Immature natural killer cell (primary cell): Measurements from ENCODE around the gene INTS11. TPM values are rescaled to one million over a fixed set of nuclear protein-coding genes. Genes with fewer than 3 reads are reported as not detected.
"Not testable (repeated sequence)": the region's sequence is repeated elsewhere in the genome, so short reads cannot be mapped to it uniquely, and the experiment has no call there.

Experiments
- DNase-seq, 3 donors: peaks; one replicate each; pipeline ENCODE4 v3.0.0; 2022; ENCODE audit warnings: mixed read lengths in 1 of 3
- H3K27ac Mint-ChIP-seq, 6 donors: one replicate each; pipeline ENCODE4 v1.8.0; 2020; ENCODE audit warnings: mixed read lengths in 6 of 6, mild to moderate bottlenecking in 5 of 6, inconsistent platforms in 4 of 6, moderate library complexity in 3 of 6
- H3K27me3 Mint-ChIP-seq, 3 donors: one replicate each; pipeline ENCODE4 v1.8.0; 2020 to 2021; ENCODE audit warnings: low read depth in 3 of 3, mild to moderate bottlenecking in 3 of 3, mixed read lengths in 3 of 3, moderate library complexity in 3 of 3, inconsistent platforms in 1 of 3
- H3K36me3 Mint-ChIP-seq, 3 donors: one replicate each; pipeline ENCODE4 v1.8.0; 2020; ENCODE audit warnings: mixed read lengths in 3 of 3, inconsistent platforms in 2 of 3, mild to moderate bottlenecking in 2 of 3
- H3K4me1 Mint-ChIP-seq, 2 donors: one replicate each; pipeline ENCODE4 v1.8.0; 2020; ENCODE audit warnings: inconsistent platforms in 2 of 2, mild to moderate bottlenecking in 2 of 2, mixed read lengths in 2 of 2, moderate library complexity in 1 of 2
- H3K4me3 Mint-ChIP-seq, 5 donors: one replicate each; pipeline ENCODE4 v1.8.0; 2020; ENCODE audit warnings: mild to moderate bottlenecking in 5 of 5, mixed read lengths in 5 of 5, inconsistent platforms in 3 of 5, moderate library complexity in 3 of 5
- H3K9me3 Mint-ChIP-seq, 6 donors: one replicate each; pipeline ENCODE4 v1.8.0; 2020; ENCODE audit warnings: mild to moderate bottlenecking in 6 of 6, mixed read lengths in 6 of 6, inconsistent platforms in 4 of 6, moderate library complexity in 3 of 6
- polyA plus RNA-seq, 3 donors: library from polyadenylated mRNA; unstranded; fragments of 300-500 nt; fragmentation: Illumina TruSeq; gene quantifications; one replicate each; pipeline ENCODE4 v1.2.3, GENCODE V29; 2021

INTS11 gene
- 10 to 100 TPM; 62.1 to 68.8 (median 67.5) TPM for polyA plus RNA-seq

- Mint-ChIP-seq H3K9me3 (no peaks in the 10 kb centered on the region), H3K4me1 (peaks cover 22 to 29% of the 10 kb centered on the region in 2 donors), H3K27ac (peak within 1 kb of the TSS; percentile 76 to 94 (median 88)), H3K36me3 (no peaks in the 10 kb centered on the region), H3K4me3 (peak within 1 kb of the TSS; percentile 85 to 97 (median 92)), H3K27me3 (peaks cover 1 to 4% (median 3%) of the 10 kb centered on the region in 3 donors)
- DNase-seq = peak; percentile 95 to 96 (median 96)
Observed at GRCh38 chr1:1324524-1325287, at the start of gene INTS11, which contains the start of gene CPTP. Gene INTS11 (minus strand): TSS chr1:1324660. CDS start chr1:1324608, 52 bp downstream. Gene CPTP (plus strand): TSS chr1:1324802. CDS start chr1:1326911, 2,109 bp downstream.

GRCh38 chr1:1373815-1374588 is 49.5 kb upstream of the INTS11 start:
- DNase-seq = no peak
- H3K4me3 Mint-ChIP-seq = peak overlapping the region; percentile 61 to 93 (median 91)
- H3K27ac Mint-ChIP-seq = peak overlapping the region in 5 of 6 donors; percentile 39 to 92 (median 62)
- H3K4me1 Mint-ChIP-seq = peaks cover 12 to 32% of the 10 kb centered on the region in 2 donors
- peaks cover 4 to 11% (median 6%) of the 10 kb centered on the region in 3 donors for H3K27me3 Mint-ChIP-seq
- H3K36me3 Mint-ChIP-seq = no peaks in the 10 kb centered on the region
- H3K9me3 Mint-ChIP-seq = no peaks in the 10 kb centered on the region

DNA sequence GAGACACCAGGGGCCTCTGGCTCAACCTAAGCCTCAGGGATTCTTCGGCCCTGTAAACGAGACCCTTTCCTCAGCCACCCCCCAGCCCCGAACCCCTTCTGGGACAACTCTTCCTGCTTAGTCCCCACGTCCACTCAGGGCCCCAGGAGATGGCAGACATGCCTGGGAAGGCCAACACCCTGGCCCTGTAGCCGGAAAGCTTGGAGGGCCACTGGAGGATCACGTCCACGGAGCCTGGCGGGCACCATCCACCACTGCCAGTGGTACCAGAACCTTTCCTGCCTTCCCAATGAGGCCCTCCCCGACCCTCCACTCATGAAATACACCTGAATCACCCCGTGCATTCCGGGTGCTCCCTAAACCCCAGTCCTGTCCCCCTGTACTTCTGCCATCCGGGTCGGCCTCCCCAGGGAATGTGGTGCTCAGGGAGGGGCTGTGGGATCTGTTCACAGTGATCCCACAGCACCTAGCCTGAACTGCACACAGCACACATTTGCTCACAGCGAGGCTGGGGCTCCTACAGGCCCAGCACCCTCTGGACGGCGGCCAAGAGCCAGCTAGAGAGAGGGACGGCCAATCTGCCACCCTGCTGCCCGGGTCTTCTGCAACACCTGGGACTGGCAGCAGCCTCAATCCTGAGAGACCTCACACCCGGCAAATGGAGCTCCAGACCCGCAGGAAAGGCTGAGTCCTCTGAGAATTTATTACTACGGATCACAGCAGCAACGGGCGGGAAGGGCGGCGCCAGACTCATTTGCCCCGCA is 48.8 kb upstream of the INTS11 start:
- Mint-ChIP-seq H3K9me3 (no peaks in the 10 kb centered on the region), H3K27ac (peak overlapping the region in 5 of 6 donors; percentile 23 to 79 (median 64)), H3K36me3 (no peaks in the 10 kb centered on the region), H3K27me3 (peaks cover 4 to 11% (median 6%) of the 10 kb centered on the region in 3 donors), H3K4me1 (peaks cover 12 to 32% of the 10 kb centered on the region in 2 donors), H3K4me3 (peak overlapping the region in 4 of 5 donors; percentile 50 to 74 (median 64))
- no peak for DNase-seq

DNA sequence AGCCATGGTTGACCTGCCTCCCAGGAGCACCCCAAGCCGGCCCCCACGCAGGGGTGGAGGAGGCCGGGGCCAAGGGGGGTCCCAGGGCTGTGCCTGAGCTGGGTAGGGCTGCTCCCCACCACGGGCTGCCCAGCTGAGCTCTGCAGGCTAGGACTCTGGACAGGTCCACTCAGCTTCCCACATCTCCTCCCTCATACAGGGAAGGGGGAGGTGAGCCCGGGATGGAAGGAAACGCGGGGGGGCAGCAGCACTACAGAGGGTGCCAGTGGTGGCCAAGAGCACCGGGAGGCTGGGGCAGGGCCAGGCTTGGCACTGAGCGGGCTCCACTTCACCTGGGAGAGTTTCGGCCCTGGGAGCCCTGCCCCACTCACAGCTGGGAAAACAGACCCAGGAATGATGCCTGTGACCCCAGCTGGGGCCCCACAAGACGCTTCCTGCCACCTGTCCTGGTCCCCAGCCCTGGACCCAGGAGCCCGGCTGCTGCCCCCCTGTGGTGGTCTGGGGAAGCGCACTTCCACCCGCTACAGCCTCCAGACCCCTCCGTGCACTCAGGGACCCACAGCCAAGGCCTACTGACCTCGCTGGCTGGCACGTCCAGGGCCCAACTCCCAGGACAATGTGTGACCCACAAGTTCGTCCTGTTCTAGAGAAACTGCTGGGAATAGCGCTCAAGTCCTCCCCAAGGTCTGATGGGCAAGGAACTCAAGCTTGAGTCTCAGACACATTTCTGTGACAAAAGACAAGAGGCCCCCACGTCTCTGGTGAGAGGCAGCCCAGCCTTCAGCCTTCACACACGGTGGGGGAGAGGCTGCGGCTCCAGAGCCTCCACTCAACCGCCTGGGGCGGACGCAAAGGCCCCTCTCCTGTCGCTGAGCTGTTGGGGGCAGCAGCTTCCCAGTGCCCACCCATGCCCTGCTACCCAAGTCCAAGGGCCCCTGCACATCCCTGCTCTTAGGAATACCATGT is 47.6 kb upstream of the INTS11 start:
- Mint-ChIP-seq H3K4me1 (peaks cover 12 to 32% of the 10 kb centered on the region in 2 donors), H3K27ac (peak overlapping the region in 5 of 6 donors; percentile 45 to 72 (median 69)), H3K4me3 (peak overlapping the region; percentile 21 to 58 (median 52)), H3K36me3 (no peaks in the 10 kb centered on the region), H3K27me3 (peaks cover 4 to 11% (median 6%) of the 10 kb centered on the region in 3 donors), H3K9me3 (no peaks in the 10 kb centered on the region)
- DNase-seq = peak; percentile 75 to 77 (median 76)

DNA sequence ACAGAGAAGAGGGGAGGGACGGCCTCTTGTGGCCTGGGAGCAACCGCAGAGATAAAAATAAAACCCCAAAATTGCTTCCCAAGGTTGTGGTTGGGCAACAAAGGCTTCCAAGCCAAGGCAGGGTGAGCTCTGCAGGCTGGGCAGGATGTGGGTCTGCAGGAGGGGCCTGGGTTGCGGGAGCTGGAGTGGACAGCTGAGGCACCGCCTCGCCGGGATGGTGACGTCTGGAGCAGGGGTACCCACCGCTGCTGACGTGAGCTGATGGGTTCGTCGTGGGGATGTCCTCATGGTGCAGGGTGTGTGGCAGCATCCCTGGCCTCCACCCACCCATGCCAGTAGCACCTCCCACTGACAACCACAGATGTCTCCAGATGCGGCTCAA is 46.9 kb upstream of the INTS11 start:
- H3K27me3 Mint-ChIP-seq = peaks cover 4 to 11% (median 6%) of the 10 kb centered on the region in 3 donors
- no peaks in the 10 kb centered on the region for H3K9me3 Mint-ChIP-seq
- H3K36me3 Mint-ChIP-seq = no peaks in the 10 kb centered on the region
- DNase-seq = peak; percentile 83
- peak overlapping the region; percentile 14 to 52 (median 21) for H3K4me3 Mint-ChIP-seq
- H3K4me1 Mint-ChIP-seq = peaks cover 12 to 32% of the 10 kb centered on the region in 2 donors
- peak overlapping the region in 5 of 6 donors; percentile 45 to 71 (median 62) for H3K27ac Mint-ChIP-seq

DNA sequence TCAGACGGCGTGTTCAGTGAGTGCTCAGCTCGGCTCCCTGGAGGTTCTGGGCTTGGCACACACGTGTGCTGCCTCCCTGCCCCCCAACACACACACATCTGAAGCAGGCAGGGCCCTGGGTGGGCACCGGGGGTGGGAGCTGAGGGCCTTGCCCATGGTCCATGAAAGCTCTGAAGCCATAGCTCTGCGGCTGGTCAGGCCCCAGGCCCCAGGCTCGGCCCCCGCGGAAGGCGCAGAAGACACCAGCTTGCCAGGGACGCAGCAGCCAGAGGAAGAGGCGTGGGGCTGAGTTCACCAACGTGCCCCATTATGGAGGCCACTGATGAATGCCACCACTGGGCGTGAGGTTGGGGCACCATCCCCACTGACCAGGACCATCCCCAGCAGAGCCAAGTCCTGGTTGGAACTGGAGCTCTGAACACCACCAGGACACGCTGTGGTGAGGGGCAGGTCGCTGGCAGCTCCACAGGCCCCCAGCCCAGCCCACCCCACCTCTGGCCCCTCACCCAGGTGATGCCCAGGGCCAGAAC is 46.4 kb upstream of the INTS11 start:
- Mint-ChIP-seq H3K27ac (peak overlapping the region in 2 of 6 donors; percentile 61 to 62), H3K36me3 (no peaks in the 10 kb centered on the region), H3K9me3 (no peaks in the 10 kb centered on the region), H3K27me3 (peaks cover 4 to 11% (median 6%) of the 10 kb centered on the region in 3 donors), H3K4me3 (no peak overlapping the region), H3K4me1 (peaks cover 12 to 32% of the 10 kb centered on the region in 2 donors)
- DNase-seq = no peak

GRCh38 chr1:1370094-1370493 is 45.6 kb upstream of the INTS11 start:
- not testable (repeated sequence) for H3K36me3 Mint-ChIP-seq, H3K9me3 Mint-ChIP-seq, DNase-seq, H3K27me3 Mint-ChIP-seq
- Mint-ChIP-seq H3K4me3 (peak overlapping the region in 1 of 5 donors; percentile 30), H3K4me1 (peaks cover 6 to 26% of the 10 kb centered on the region in 2 donors), H3K27ac (peak overlapping the region in 1 of 6 donors; percentile 61)

- DNase-seq = no peak
- Mint-ChIP-seq H3K4me3 (no peak overlapping the region), H3K4me1 (peaks cover 0 to 12% of the 10 kb centered on the region in 2 donors), H3K9me3 (no peaks in the 10 kb centered on the region), H3K27ac (no peak overlapping the region), H3K27me3 (peaks cover 3 to 5% (median 4%) of the 10 kb centered on the region in 3 donors), H3K36me3 (no peaks in the 10 kb centered on the region)
Observed at GRCh38 chr1:1367315-1367714, 42.9 kb upstream of the INTS11 start.

DNA sequence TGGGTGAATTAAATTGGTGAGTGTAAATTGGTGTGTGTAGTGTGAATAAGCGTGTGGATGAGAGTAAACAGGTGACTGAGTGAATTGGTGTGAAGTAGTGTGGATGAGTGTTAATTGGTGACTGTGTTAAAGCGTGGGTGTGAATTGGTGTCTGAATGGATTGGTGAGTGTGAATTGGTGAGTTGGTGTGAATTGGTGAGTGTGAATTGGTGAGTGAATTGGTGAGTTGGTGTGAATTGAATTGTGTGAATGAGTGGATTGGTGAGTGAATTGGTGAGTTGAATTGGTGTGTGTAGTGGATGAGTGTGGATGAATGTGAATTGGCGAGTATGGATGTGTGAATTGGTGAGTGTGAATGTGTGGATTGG is 42.2 kb upstream of the INTS11 start:
- Mint-ChIP-seq H3K27me3 (peaks cover 3 to 5% (median 4%) of the 10 kb centered on the region in 3 donors), H3K36me3 (no peaks in the 10 kb centered on the region), H3K4me3 (no peak overlapping the region), H3K27ac (no peak overlapping the region), H3K9me3 (no peaks in the 10 kb centered on the region), H3K4me1 (peaks cover 0 to 7% of the 10 kb centered on the region in 2 donors)
- DNase-seq = no peak

DNA sequence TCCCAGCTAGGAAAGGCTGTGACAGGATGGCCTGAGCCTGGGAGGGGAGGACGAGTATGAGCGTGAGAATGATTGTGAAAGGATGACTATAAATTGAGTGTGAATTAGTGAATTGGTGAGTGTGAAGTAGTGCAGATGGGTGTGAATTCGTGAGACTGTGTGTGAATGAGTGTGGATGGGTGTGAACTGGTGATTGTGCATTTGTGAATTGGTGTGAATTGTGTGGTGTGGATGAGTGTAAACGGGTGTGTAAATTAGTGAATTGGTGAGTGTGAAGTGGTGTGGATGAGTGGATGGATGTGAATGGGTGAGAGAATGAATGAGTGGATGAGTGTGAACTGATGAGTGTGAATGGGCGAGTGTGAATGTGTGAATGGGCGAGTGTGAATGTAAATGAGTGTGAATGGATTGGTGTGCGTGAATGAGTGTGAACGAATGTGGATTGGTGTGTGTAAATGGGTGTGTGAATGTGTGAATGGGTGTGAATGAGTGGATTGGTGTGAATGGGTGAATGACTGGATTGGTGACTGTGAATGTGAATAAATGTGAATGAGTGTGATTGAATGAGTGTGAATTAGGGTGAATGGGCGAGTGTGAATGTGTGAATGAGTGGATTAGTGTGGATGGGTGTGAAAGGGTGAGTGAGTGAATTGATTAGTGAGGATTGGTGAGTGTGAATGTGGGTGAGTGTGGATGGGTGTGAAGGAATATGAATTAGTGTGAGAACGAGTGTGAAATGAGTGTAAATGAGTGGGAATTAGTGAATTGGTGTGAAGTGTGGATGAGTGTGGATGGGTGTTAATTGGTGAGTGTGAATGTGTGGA is 41.6 kb upstream of the INTS11 start:
- no peaks in the 10 kb centered on the region for H3K36me3 Mint-ChIP-seq
- H3K4me3 Mint-ChIP-seq = no peak overlapping the region
- no peaks in the 10 kb centered on the region for H3K9me3 Mint-ChIP-seq
- H3K27ac Mint-ChIP-seq = no peak overlapping the region
- H3K4me1 Mint-ChIP-seq = peaks cover 0 to 3% of the 10 kb centered on the region in 2 donors
- H3K27me3 Mint-ChIP-seq = peaks cover 0 to under 1% (median 0%) of the 10 kb centered on the region in 3 donors
- DNase-seq = no peak

DNA sequence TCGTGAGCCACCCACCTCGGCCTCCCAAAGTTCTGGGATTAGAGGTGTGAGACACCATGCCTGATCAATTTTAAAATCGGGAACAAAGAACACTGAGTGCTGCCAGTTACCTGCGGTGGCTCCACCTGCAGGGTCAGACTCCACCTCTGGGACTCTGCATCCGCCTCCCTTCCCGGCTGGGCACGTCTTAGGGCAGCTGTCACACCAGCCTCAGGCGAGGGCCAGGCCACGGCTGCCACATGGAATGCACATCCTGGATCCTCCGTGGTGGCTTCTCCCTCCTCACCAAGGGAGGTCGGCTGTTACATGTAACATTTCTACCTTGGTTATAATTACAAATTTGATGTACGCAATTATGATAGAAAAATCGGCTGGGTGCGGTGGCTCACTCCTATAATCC is 39.8 kb upstream of the INTS11 start:
- H3K27ac Mint-ChIP-seq = no peak overlapping the region
- no peak overlapping the region for H3K4me3 Mint-ChIP-seq
- no peaks in the 10 kb centered on the region for H3K36me3 Mint-ChIP-seq

More for the DNA sequence above, 39.8 kb upstream of the INTS11 start:
- no peak for DNase-seq
- no peaks in the 10 kb centered on the region for H3K4me1 Mint-ChIP-seq
- no peaks in the 10 kb centered on the region for H3K9me3 Mint-ChIP-seq
- peaks cover 0 to 1% (median 0%) of the 10 kb centered on the region in 3 donors for H3K27me3 Mint-ChIP-seq
